HCT116 (cell line): Measurements from ENCODE around the gene CHAF1A. TPM values are rescaled to one million over a fixed set of nuclear protein-coding genes. Genes with fewer than 3 reads are reported as not detected.

Experiments
- ATAC-seq: fragments of 200-7000 bp; cut with Tn5 transposase; 2 replicates; pipeline ENCODE4 v1.9.1; 2020; ENCODE audit warnings: mild to moderate bottlenecking, moderate library complexity
- BruUV-seq: library from RNA; stranded (reverse); fragments of 400-500 nt; replicated peaks from 2 replicates; lab custom pipeline; 2021; lab: Mats Ljungman, UMichigan
- CTCF ChIA-PET: fragments of 300-600 bp; sonication (Branson Sonifier 250); formaldehyde crosslinking; loops from one replicate; lab custom pipeline; 2021; ENCODE audit warnings: antibody characterized with exemption; lab: Charles Lee
- POLR2A ChIA-PET: fragments of 300-600, 350-600 bp; sonication (Branson Sonifier 250); formaldehyde crosslinking; loops from one replicate; lab custom pipeline; 2021; ENCODE audit warnings: antibody characterized with exemption; lab: Charles Lee
- RAD21 ChIA-PET, 2 experiments: fragments of 300-600 bp; sonication (Branson Sonifier 250); formaldehyde crosslinking; loops; one replicate each; lab custom pipeline; 2023; ENCODE audit warnings: low total read pairs in 2 of 2; ENCODE audit not compliant: uncharacterized antibody in 2 of 2, unreplicated experiment in 2 of 2, low non-redundant PET in 1 of 2; lab: Charles Lee
- DNase-seq: peaks from one replicate; pipeline ENCODE4 v3.0.0-alpha.2; 2010; ENCODE audit warnings: low read depth, low spot score
- H2AFZ ChIP-seq: fragments of 200-600 bp; shearing (Covaris generic), sonication (generic); 2 replicates; pipeline ENCODE4 v1.6.1; 2017; ENCODE audit warnings: low read depth, mixed run types, mixed read lengths, antibody characterized with exemption, low read length; ENCODE audit not compliant: poor library complexity, severe bottlenecking
- H3K27ac ChIP-seq: 2 replicates; pipeline ENCODE4 v1.5.1; 2012; ENCODE audit warnings: low read depth, low read length
- H3K27me3 ChIP-seq: fragments of 200-600 bp; sonication (generic); 2 replicates; pipeline ENCODE4 v1.6.1; 2016; ENCODE audit warnings: mixed run types, low read length, mixed read lengths; ENCODE audit not compliant: insufficient read depth
- H3K36me3 ChIP-seq, 2 experiments: fragments of 200-500 bp in 1 of 2; fragments of 200-600 bp in 1 of 2; sonication (Bioruptor generic) in 1 of 2; sonication (generic) in 1 of 2; 2 replicates each; pipeline versions ENCODE4 v1.5.1 to v1.6.1; 2014 to 2016; ENCODE audit warnings: low read length in 2 of 2, inconsistent platforms in 1 of 2, mixed read lengths in 1 of 2, mixed run types in 1 of 2; ENCODE audit not compliant: insufficient read depth in 2 of 2, control insufficient read depth in 1 of 2
- H3K4me1 ChIP-seq, 2 experiments: fragments of 200-600 bp in 1 of 2; sonication (generic) in 1 of 2; 2 replicates each; pipeline versions ENCODE4 v1.5.1 to v1.6.1; 2012 to 2017; ENCODE audit warnings: low read length in 2 of 2, inconsistent platforms in 1 of 2, mild to moderate bottlenecking in 1 of 2, mixed read lengths in 1 of 2, mixed run types in 1 of 2, moderate library complexity in 1 of 2; ENCODE audit not compliant: insufficient read depth in 2 of 2, control insufficient read depth in 1 of 2
- H3K4me2 ChIP-seq: fragments of 200-600 bp; sonication (generic); 2 replicates; pipeline ENCODE4 v1.6.1; 2017; ENCODE audit warnings: mixed run types, low read length, mixed read lengths
- H3K4me3 ChIP-seq, 2 experiments: fragments of 200-600 bp in 1 of 2; sonication (generic) in 1 of 2; replicated peaks in 1 of 2; 2 replicates each; pipeline ENCODE4 v1.5.1; 2011 to 2016; ENCODE audit warnings: low read length in 2 of 2, control low read depth in 1 of 2, low read depth in 1 of 2, mild to moderate bottlenecking in 1 of 2, mixed read lengths in 1 of 2, mixed run types in 1 of 2
- H3K79me2 ChIP-seq: fragments of 200-600 bp; sonication (generic); 2 replicates; pipeline ENCODE4 v1.6.1; 2017; ENCODE audit warnings: mild to moderate bottlenecking, mixed run types, low read length, moderate library complexity, mixed read lengths; ENCODE audit not compliant: insufficient read depth
- H3K9ac ChIP-seq: fragments of 200-600 bp; sonication (generic); 2 replicates; pipeline ENCODE4 v1.6.1; 2016; ENCODE audit warnings: low read length, mixed read lengths
- H3K9me2 ChIP-seq: fragments of 200-600 bp; sonication (generic), shearing (Covaris generic); 2 replicates; pipeline ENCODE4 v1.6.1; 2017; ENCODE audit warnings: mixed run types, mild to moderate bottlenecking, moderate library complexity; ENCODE audit not compliant: insufficient read depth
- H3K9me3 ChIP-seq, 2 experiments: fragments of 200-500 bp in 1 of 2; fragments of 200-600 bp in 1 of 2; sonication (Bioruptor generic) in 1 of 2; sonication (generic) in 1 of 2; 2 replicates each; pipeline ENCODE4 v1.6.1; 2014 to 2017; ENCODE audit warnings: low read length in 2 of 2, mixed read lengths in 2 of 2, inconsistent platforms in 1 of 2, low read depth in 1 of 2, mild to moderate bottlenecking in 1 of 2, mixed run types in 1 of 2, moderate library complexity in 1 of 2; ENCODE audit not compliant: control insufficient read depth in 1 of 2, insufficient read depth in 1 of 2
- H4K20me1 ChIP-seq: fragments of 200-600 bp; sonication (generic), shearing (Covaris generic); 2 replicates; pipeline ENCODE4 v1.6.1; 2017; ENCODE audit warnings: mixed run types, mild to moderate bottlenecking, moderate library complexity; ENCODE audit not compliant: insufficient read depth
- CEBPB ChIP-seq: IDR thresholded peaks from 2 replicates; pipeline ENCODE4 v1.6.1; 2012; ENCODE audit warnings: low read depth
- FOSL1 ChIP-seq: IDR thresholded peaks from 2 replicates; pipeline ENCODE4 v1.6.1; 2012; ENCODE audit warnings: low read depth
- RAD21 ChIP-seq: IDR thresholded peaks from 2 replicates; pipeline ENCODE4 v1.6.1; 2012; ENCODE audit warnings: low read depth, mild to moderate bottlenecking
- SP1 ChIP-seq: IDR thresholded peaks from 2 replicates; pipeline ENCODE4 v1.6.1; 2012; ENCODE audit warnings: low read depth
- SRF ChIP-seq: IDR thresholded peaks from 2 replicates; pipeline ENCODE4 v1.6.1; 2012; ENCODE audit warnings: low read depth
- intact Hi-C: fragments of 100-400 bp; cut with micrococcal nuclease; formaldehyde crosslinking; loops from 2 replicates; pipeline ENCODE4 v1.10.0; 2022
- total RNA-seq: library from RNA; stranded (reverse); gene quantifications from one replicate; pipeline ENCODE4 v1.2.1, GENCODE V29; 2021; ENCODE audit not compliant: unreplicated experiment
- TF ChIP-seq, protein P1 (sequence below): IDR thresholded peaks from 2 replicates; pipeline ENCODE4 v1.6.1; 2012
- TF ChIP-seq, protein P2 (sequence below), 3 experiments: fragments of 200-600 bp in 1 of 3; sonication (generic) in 1 of 3; IDR thresholded peaks in 2 of 3; conservative IDR thresholded peaks in 1 of 3; 2 replicates each; pipeline ENCODE4 v1.5.1; 2012 to 2017; ENCODE audit warnings: low read depth in 2 of 3, low read length in 2 of 3, antibody characterized with exemption in 1 of 3, borderline replicate concordance in 1 of 3, control low read depth in 1 of 3, mild to moderate bottlenecking in 1 of 3, mixed read lengths in 1 of 3, mixed run types in 1 of 3, moderate library complexity in 1 of 3; ENCODE audit not compliant: insufficient read depth in 1 of 3
- TF ChIP-seq, protein P3 (sequence below): IDR thresholded peaks from 2 replicates; pipeline ENCODE4 v1.6.1; 2012

The CHAF1A gene
- total RNA-seq, 1 experiment from 2014 or later: 69.9 TPM

DNA sequence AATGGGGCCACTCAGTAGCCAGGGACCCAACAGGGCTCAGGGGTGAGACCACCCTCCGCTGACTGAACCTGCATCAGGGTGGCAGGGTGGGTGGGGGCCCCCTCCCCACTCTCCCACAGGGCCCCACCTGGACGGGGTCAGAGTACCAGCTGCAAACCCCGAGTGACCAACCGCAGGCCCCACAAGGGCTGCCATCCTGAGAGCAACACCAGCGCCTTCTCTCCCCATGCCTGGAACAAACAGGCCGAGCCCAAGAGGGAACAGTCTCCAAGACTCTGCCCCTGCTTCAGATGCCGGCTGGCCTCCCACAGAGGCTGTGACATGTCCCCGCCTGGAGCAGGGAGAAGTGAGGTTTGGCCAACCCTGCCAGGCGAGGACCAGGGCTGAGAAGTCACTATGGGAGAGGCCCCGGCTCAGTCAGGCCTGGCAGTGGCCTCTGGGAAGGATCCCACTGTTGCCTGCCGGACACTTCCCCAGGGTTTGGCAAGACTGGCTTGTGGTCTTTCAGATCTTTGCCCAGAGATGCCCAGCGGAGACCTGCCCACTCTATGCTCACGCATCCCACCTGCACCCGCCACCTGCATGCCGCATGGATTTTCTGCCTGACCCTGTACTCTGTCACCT lies 31.9 kb upstream of the CHAF1A start:
- no peaks in the 10 kb centered on the region for H3K27me3 ChIP-seq
- ChIA-PET RAD21 (interaction anchor here in 1 of 2 experiments (0.6 kb wide), 1 partner anchor 127 kb away, joined by 3 read pairs; no protein-coding TSS in a partner anchor), CTCF (interaction anchor here (0.9 to 1.4 kb wide), 2 partner anchors 32 to 104 kb away, joined by 3 read pairs; partner anchors contain the start of gene CHAF1A), POLR2A (interaction anchor here (0.8 kb wide), 1 partner anchor 10 kb away, joined by 3 read pairs; no protein-coding TSS in a partner anchor)
- DNase-seq (no peak), ATAC-seq (no peak)
- no peaks in the 10 kb centered on the region for H4K20me1 ChIP-seq
- no peak overlapping the region for H2AFZ ChIP-seq
- H3K4me1 ChIP-seq: peaks cover 22 to 48% of the 10 kb centered on the region in 2 experiments
- no TSS peak for BruUV-seq
- intact Hi-C loops: no loop called here
- H3K36me3 ChIP-seq: no peaks in the 10 kb centered on the region
- no peak overlapping the region for H3K4me3 ChIP-seq
- H3K9me3 ChIP-seq: no peaks in the 10 kb centered on the region
- H3K4me2 ChIP-seq: no peak overlapping the region
- H3K9ac ChIP-seq: no peak overlapping the region
- TF ChIP-seq SRF: no peak
- TF ChIP-seq, protein P1, sequence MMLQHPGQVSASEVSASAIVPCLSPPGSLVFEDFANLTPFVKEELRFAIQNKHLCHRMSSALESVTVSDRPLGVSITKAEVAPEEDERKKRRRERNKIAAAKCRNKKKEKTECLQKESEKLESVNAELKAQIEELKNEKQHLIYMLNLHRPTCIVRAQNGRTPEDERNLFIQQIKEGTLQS: no peak
- TF ChIP-seq, protein P2, sequence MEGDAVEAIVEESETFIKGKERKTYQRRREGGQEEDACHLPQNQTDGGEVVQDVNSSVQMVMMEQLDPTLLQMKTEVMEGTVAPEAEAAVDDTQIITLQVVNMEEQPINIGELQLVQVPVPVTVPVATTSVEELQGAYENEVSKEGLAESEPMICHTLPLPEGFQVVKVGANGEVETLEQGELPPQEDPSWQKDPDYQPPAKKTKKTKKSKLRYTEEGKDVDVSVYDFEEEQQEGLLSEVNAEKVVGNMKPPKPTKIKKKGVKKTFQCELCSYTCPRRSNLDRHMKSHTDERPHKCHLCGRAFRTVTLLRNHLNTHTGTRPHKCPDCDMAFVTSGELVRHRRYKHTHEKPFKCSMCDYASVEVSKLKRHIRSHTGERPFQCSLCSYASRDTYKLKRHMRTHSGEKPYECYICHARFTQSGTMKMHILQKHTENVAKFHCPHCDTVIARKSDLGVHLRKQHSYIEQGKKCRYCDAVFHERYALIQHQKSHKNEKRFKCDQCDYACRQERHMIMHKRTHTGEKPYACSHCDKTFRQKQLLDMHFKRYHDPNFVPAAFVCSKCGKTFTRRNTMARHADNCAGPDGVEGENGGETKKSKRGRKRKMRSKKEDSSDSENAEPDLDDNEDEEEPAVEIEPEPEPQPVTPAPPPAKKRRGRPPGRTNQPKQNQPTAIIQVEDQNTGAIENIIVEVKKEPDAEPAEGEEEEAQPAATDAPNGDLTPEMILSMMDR (IDR thresholded peaks at IDR 0.05 in 2 of 3, conservative IDR thresholded peaks at IDR 0.05 in 1 of 3; ENCODE audit: borderline replicate concordance in 1 of 3, insufficient read depth in 1 of 3, low read depth in 2 of 3, low read length in 2 of 3): no peak
- no peak for TF ChIP-seq FOSL1
- TF ChIP-seq, protein P3, sequence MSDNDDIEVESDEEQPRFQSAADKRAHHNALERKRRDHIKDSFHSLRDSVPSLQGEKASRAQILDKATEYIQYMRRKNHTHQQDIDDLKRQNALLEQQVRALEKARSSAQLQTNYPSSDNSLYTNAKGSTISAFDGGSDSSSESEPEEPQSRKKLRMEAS: no peak
- no peak for TF ChIP-seq RAD21
- TF ChIP-seq SP1: no peak
- no peak for TF ChIP-seq CEBPB
- H3K27ac ChIP-seq: peak overlapping the region; percentile 4; the same call in 1 of the 2 replicates
- H3K9me2 ChIP-seq: no peaks in the 10 kb centered on the region
- peaks cover 82% of the 10 kb centered on the region for H3K79me2 ChIP-seq
